ENCODE measurements around the gene CRB1.

DNA sequence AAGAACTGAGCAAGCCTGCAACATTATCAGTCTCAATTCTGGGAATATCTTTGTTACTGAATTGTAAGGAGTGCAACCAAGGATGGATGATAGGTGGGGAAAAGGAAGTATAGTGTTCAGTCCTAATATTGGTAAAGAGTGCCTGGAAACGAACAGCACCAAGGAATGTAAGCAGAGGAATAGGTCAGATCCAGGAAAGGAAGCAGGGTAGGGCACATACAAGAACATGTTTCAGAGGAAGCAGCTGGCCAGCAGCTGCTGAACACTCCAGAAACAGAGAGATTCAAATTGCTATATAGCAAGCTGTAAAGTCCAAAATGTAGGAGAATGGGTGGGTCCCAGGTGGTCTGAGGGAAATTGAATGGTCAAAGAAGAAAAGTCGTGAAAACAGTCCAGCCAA, 37.9 kb downstream of the CRB1 start:
- TF ChIP-seq, protein P1, sequence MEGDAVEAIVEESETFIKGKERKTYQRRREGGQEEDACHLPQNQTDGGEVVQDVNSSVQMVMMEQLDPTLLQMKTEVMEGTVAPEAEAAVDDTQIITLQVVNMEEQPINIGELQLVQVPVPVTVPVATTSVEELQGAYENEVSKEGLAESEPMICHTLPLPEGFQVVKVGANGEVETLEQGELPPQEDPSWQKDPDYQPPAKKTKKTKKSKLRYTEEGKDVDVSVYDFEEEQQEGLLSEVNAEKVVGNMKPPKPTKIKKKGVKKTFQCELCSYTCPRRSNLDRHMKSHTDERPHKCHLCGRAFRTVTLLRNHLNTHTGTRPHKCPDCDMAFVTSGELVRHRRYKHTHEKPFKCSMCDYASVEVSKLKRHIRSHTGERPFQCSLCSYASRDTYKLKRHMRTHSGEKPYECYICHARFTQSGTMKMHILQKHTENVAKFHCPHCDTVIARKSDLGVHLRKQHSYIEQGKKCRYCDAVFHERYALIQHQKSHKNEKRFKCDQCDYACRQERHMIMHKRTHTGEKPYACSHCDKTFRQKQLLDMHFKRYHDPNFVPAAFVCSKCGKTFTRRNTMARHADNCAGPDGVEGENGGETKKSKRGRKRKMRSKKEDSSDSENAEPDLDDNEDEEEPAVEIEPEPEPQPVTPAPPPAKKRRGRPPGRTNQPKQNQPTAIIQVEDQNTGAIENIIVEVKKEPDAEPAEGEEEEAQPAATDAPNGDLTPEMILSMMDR (IDR thresholded peaks at IDR 0.05; ENCODE audit: poor library complexity, severe bottlenecking), result no peak
- no peak for TF ChIP-seq POLR2AphosphoS5 (IDR thresholded peaks at IDR 0.05)

Data from neural cell (in vitro differentiated cells).